Measurements from ENCODE around the gene TMEFF2. TPM values are rescaled to one million over a fixed set of nuclear protein-coding genes. Genes with fewer than 3 reads are reported as not detected.

Gene TMEFF2
- total RNA-seq, 4 donors from 2014 or later = 0.16 to 0.46 (median 0.17) TPM; not detected in 1

GRCh38 chr2:192183296-192183695, 11.4 kb downstream of the TMEFF2 start:
- intact Hi-C loops (cut with DNase I; ENCODE audit: low total_unique reads) = no loop called here
- WGBS, 2 donors = 72 to 84% methylated on average over 1 of the region's 1 CpG
- H3K4me3 ChIP-seq (ENCODE audit: low read depth, poor library complexity, severe bottlenecking) = no peak overlapping the region
- no peak for DNase-seq (ENCODE audit: low spot score in 2 of 2)
- no peak for TF ChIP-seq POLR2A (IDR thresholded peaks at IDR 0.05)
- TF ChIP-seq, protein P1, sequence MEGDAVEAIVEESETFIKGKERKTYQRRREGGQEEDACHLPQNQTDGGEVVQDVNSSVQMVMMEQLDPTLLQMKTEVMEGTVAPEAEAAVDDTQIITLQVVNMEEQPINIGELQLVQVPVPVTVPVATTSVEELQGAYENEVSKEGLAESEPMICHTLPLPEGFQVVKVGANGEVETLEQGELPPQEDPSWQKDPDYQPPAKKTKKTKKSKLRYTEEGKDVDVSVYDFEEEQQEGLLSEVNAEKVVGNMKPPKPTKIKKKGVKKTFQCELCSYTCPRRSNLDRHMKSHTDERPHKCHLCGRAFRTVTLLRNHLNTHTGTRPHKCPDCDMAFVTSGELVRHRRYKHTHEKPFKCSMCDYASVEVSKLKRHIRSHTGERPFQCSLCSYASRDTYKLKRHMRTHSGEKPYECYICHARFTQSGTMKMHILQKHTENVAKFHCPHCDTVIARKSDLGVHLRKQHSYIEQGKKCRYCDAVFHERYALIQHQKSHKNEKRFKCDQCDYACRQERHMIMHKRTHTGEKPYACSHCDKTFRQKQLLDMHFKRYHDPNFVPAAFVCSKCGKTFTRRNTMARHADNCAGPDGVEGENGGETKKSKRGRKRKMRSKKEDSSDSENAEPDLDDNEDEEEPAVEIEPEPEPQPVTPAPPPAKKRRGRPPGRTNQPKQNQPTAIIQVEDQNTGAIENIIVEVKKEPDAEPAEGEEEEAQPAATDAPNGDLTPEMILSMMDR (IDR thresholded peaks at IDR 0.05) = no peak

- DNase-seq (ENCODE audit: low spot score in 2 of 2) = no peak
- WGBS, 2 donors = 41 to 43% methylated on average over 2 of the region's 2 CpGs
- H3K4me3 ChIP-seq (ENCODE audit: low read depth, poor library complexity, severe bottlenecking) = no peak overlapping the region
- intact Hi-C loops (cut with DNase I; ENCODE audit: low total_unique reads) = no loop called here
- TF ChIP-seq POLR2A (IDR thresholded peaks at IDR 0.05) = no peak
- TF ChIP-seq, protein P1 (IDR thresholded peaks at IDR 0.05) = no peak
Measured at GRCh38 chr2:192166946-192167345, 27.8 kb downstream of the TMEFF2 start.

DNA sequence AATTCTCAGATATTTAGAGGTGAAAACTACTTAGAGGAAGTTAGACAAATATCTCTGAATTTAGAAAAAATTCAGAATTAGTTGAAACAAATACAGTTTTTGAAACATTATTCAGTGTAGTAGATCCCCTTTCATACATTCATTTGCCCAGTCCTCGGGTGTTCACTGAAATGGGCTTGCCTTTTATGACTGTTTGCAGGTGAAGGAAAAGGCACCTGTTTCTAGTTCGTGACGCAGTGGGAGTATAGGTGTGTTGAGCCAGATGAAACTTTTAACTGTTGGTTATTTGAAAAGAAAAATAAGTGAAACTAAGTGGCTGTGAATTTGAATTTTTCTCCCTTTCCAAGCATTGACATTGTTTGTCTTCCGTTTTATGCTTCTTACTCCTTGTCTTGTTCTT, 28.9 kb downstream of the TMEFF2 start:
- TF ChIP-seq, protein P1 (IDR thresholded peaks at IDR 0.05) = no peak
- no peak for TF ChIP-seq POLR2A (IDR thresholded peaks at IDR 0.05)
- WGBS, 2 donors = 63 to 70% methylated on average over 4 of the region's 4 CpGs
- no peak overlapping the region for H3K4me3 ChIP-seq (ENCODE audit: low read depth, poor library complexity, severe bottlenecking)
- no peak for DNase-seq (ENCODE audit: low spot score in 2 of 2)
- intact Hi-C loops (cut with DNase I; ENCODE audit: low total_unique reads) = no loop called here

DNA sequence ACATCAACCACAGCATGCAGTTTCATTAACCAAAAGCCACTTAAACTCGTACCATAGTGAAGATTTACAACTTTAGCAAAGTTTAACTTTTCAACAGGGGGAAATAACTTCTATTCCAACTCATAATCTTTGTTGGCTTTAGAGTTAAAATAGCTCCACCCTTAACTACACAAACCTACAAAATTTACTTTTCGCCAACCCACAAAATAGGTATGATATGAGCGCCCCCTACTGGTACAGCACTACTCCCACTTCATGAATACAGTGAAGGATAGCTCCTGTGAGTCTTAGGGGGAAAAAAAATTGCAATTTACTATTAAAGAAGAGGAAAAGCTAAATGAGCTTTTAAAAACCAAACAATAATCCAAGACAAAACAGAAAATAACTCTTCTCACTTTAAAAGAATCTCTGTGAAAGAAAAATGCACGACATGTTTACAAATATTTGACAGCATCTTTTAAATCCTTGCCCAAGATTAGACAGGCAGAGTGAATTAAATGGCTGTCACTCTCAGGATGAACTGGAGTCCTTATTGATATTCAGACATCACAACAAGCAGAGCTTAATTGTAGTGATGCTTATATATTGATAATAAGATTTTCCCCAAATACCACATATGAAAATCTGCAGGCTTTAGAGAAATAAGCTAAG, 32.2 kb downstream of the TMEFF2 start:
- peak; percentile 60 to 86 for DNase-seq (ENCODE audit: low spot score in 2 of 2)
- intact Hi-C loops (cut with DNase I; ENCODE audit: low total_unique reads) = loop anchor here (5.0 kb wide), 1 partner anchor 595 kb away; no protein-coding TSS in a partner anchor
- WGBS, 2 donors = 12 to 15% methylated on average over 4 of the region's 4 CpGs
- H3K4me3 ChIP-seq (ENCODE audit: low read depth, poor library complexity, severe bottlenecking) = no peak overlapping the region
- TF ChIP-seq, protein P1 (IDR thresholded peaks at IDR 0.05) = peak in 1 of 3 donors; percentile 84
- TF ChIP-seq POLR2A (IDR thresholded peaks at IDR 0.05) = no peak

DNA sequence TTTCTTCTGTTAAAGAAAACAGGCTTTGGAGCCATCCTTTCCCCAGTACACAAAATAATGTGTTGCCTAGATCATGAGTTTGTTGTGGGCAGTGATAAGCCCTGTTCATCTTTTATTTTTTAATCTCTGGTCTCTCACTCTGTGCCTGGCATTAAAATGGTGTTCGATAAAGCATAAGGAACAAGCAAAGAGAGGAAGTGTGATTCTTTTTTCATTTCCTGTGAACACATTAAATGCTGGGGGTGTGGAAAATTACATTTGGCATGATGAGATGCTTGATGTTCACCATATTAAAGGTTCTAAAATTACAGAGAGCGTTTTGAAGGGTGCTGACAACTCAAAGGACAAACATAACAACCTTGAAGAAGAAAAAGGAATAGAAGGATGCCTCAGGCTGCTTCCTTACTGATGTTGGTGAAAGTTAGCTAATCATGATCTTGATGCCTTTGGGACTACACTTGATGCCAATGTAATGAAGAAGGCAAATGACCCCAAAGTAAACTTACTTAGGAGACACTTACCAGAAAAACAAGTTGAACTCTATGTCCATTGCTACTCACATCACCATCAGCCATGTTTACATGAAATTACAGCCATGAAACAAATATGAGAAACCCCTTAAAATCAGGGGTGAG, 33.0 kb downstream of the TMEFF2 start:
- 42 to 46% methylated on average over 2 of the region's 2 CpGs for WGBS, 2 donors
- no peak overlapping the region for H3K4me3 ChIP-seq (ENCODE audit: low read depth, poor library complexity, severe bottlenecking)
- intact Hi-C loops (cut with DNase I; ENCODE audit: low total_unique reads) = loop anchor here (2.0 to 5.0 kb wide), 2 partner anchors 349 to 594 kb away; no protein-coding TSS in a partner anchor
- TF ChIP-seq, protein P1 (IDR thresholded peaks at IDR 0.05) = no peak
- TF ChIP-seq POLR2A (IDR thresholded peaks at IDR 0.05) = no peak
- DNase-seq (ENCODE audit: low spot score in 2 of 2) = no peak
